ENCODE data around the gene PPP5C.

PPP5C gene

GRCh38 chr19:46388311-46389095 lies 41.6 kb downstream of the PPP5C start:
- DNase-seq = no peak

- peak; percentile 2 for DNase-seq
Observed at GRCh38 chr19:46390121-46390858, 43.4 kb downstream of the PPP5C start.

- DNase-seq = peak; percentile 42
Observed at GRCh38 chr19:46390866-46391265, 44.0 kb downstream of the PPP5C start.

GRCh38 chr19:46391296-46392251 lies 44.7 kb downstream of the PPP5C start:
- peak; percentile 55 for DNase-seq

GRCh38 chr19:46392252-46392801 lies 45.4 kb downstream of the PPP5C start:
- DNase-seq = no peak

- no peak for DNase-seq
Observed at GRCh38 chr19:46392837-46393236, 46.0 kb downstream of the PPP5C start.

GRCh38 chr19:46393456-46394401 lies 46.8 kb downstream of the PPP5C start:
- peak; percentile 45 for DNase-seq

GRCh38 chr19:46394402-46394797 lies 47.5 kb downstream of the PPP5C start:
- DNase-seq = peak; percentile 50

GRCh38 chr19:46397801-46398479 lies 51.1 kb downstream of the PPP5C start:
- peak; percentile 13 for DNase-seq

GRCh38 chr19:46402725-46403124 lies 55.8 kb downstream of the PPP5C start:
- peak; percentile 37 for DNase-seq

- no peak for DNase-seq
Observed at GRCh38 chr19:46404055-46404752, 57.3 kb downstream of the PPP5C start.

- no peak for DNase-seq
Observed at GRCh38 chr19:46404753-46405468, 58.0 kb downstream of the PPP5C start.

- DNase-seq = no peak
Observed at GRCh38 chr19:46406976-46407375, 60.1 kb downstream of the PPP5C start.

- DNase-seq = no peak
Observed at GRCh38 chr19:46407856-46408663, 61.2 kb downstream of the PPP5C start.

GRCh38 chr19:46408664-46409039 lies 61.8 kb downstream of the PPP5C start:
- no peak for DNase-seq

- no peak for DNase-seq
Observed at GRCh38 chr19:46409191-46409590, 62.3 kb downstream of the PPP5C start.

- DNase-seq = no peak
Observed at GRCh38 chr19:46410205-46411087, 63.6 kb downstream of the PPP5C start.

Measured in activated effector memory CD4-positive, alpha-beta T cell treated with anti-CD3 and anti-CD28 coated beads, Interleukin-2, amount 50 U/mL, for 16 hours (primary cell).